Esophagus (tissue), 2 donors: Measurements from ENCODE around the gene GALE. TPM values are rescaled to one million over a fixed set of nuclear protein-coding genes. Genes with fewer than 3 reads are reported as not detected.
"Not testable (repeated sequence)": the region's sequence is repeated elsewhere in the genome, so short reads cannot be mapped to it uniquely, and the experiment has no call there.

ENCODE experiments used
- H3K27ac ChIP-seq, 2 donors: one replicate each; pipeline ENCODE4 v1.5.1; 2013; ENCODE audit warnings: low read depth in 2 of 2, mild to moderate bottlenecking in 2 of 2, inconsistent platforms in 1 of 2, low read length in 1 of 2, moderate library complexity in 1 of 2
- H3K27me3 ChIP-seq, 2 donors: one replicate each; pipeline ENCODE4 v1.6.1; 2013; ENCODE audit warnings: low read length in 2 of 2, control low read depth in 1 of 2, mild to moderate bottlenecking in 1 of 2; ENCODE audit not compliant: insufficient read depth in 2 of 2, control insufficient read depth in 1 of 2
- H3K36me3 ChIP-seq, 2 donors: one replicate each; pipeline ENCODE4 v1.6.1; 2013; ENCODE audit warnings: low read length in 1 of 2; ENCODE audit not compliant: control insufficient read depth in 2 of 2, insufficient read depth in 2 of 2
- H3K4me1 ChIP-seq, 2 donors: one replicate each; pipeline ENCODE4 v1.6.1; 2013; ENCODE audit warnings: low read length in 1 of 2; ENCODE audit not compliant: control insufficient read depth in 2 of 2, insufficient read depth in 2 of 2
- H3K4me3 ChIP-seq, 2 donors: one replicate each; pipeline ENCODE4 v1.5.1; 2013; ENCODE audit warnings: low read length in 2 of 2, mild to moderate bottlenecking in 2 of 2, low read depth in 1 of 2, moderate library complexity in 1 of 2
- H3K9me3 ChIP-seq, 2 donors: one replicate each; pipeline ENCODE4 v1.6.1; 2013; ENCODE audit warnings: mild to moderate bottlenecking in 2 of 2, low read depth in 1 of 2, low read length in 1 of 2, moderate library complexity in 1 of 2; ENCODE audit not compliant: control insufficient read depth in 2 of 2, insufficient read depth in 1 of 2
- WGBS, 2 donors: extraction: QIAGEN DNeasy Blood & Tissue Kit; methylation state at CpG; one replicate each; pipeline ENCODE4 v1.1.7; 2013; 5-methylcytosine and 5-hydroxymethylcytosine counted together
- polyA plus RNA-seq, 2 donors: library from polyadenylated mRNA; stranded (reverse); fragments of 200-250 nt; gene quantifications; one replicate each; pipeline ENCODE4 v1.2.3, GENCODE V29; 2013
- donor health status: healthy with polysubstance abuse.
- donor health status: Bipolar disorder and iron deficiency.

Gene GALE
- polyA plus RNA-seq, 2 donors: 76.6 to 120 TPM

GRCh38 chr1:23827717-23828116, 27.2 kb upstream of the GALE start:
- no peaks in the 10 kb centered on the region for H3K36me3 ChIP-seq
- H3K4me1 ChIP-seq: no peaks in the 10 kb centered on the region
- no peak overlapping the region for H3K27ac ChIP-seq
- no peaks in the 10 kb centered on the region for H3K9me3 ChIP-seq
- H3K4me3 ChIP-seq: no peak overlapping the region
- 82 to 97% methylated on average over 1 of the region's 1 CpG for WGBS, 2 donors
- H3K27me3 ChIP-seq: no peaks in the 10 kb centered on the region

GRCh38 chr1:23826590-23826989, 26.0 kb upstream of the GALE start:
- WGBS, 2 donors: 96 to 97% methylated on average over 13 of the region's 13 CpGs
- H3K27me3 ChIP-seq, H3K9me3 ChIP-seq, H3K36me3 ChIP-seq, H3K27ac ChIP-seq, H3K4me1 ChIP-seq, H3K4me3 ChIP-seq: not testable (repeated sequence)

- Histone ChIP-seq H3K4me1 (no peaks in the 10 kb centered on the region), H3K36me3 (no peaks in the 10 kb centered on the region), H3K9me3 (no peaks in the 10 kb centered on the region), H3K27me3 (no peaks in the 10 kb centered on the region), H3K4me3 (peak overlapping the region; percentile 98 to 99), H3K27ac (no peak overlapping the region)
- 52 to 54% methylated on average over 24 of the region's 24 CpGs for WGBS, 2 donors
Observed at GRCh38 chr1:23825762-23826522, 25.4 kb upstream of the GALE start.

GRCh38 chr1:23825076-23825761, 24.7 kb upstream of the GALE start, which contains the start of gene HMGCL:
Gene HMGCL (minus strand): TSS chr1:23825429. CDS start chr1:23825415, 14 bp downstream.
- peak within 1 kb of the TSS; percentile 98 to 99 for H3K4me3 ChIP-seq
- 0% methylated on average over 38 to 42 of the region's 42 CpGs for WGBS, 2 donors

GRCh38 chr1:23824711-23825075, 24.1 kb upstream of the GALE start:
- Histone ChIP-seq H3K36me3 (no peaks in the 10 kb centered on the region), H3K27me3 (no peaks in the 10 kb centered on the region), H3K4me3 (peak overlapping the region; percentile 98 to 99), H3K9me3 (no peaks in the 10 kb centered on the region), H3K4me1 (no peaks in the 10 kb centered on the region), H3K27ac (peak overlapping the region; percentile 95 to 97)
- WGBS, 2 donors: 3% methylated on average over 8 of the region's 8 CpGs

More at GRCh38 chr1:23825076-23825761, 24.7 kb upstream of the GALE start, which contains the start of gene HMGCL:
- Histone ChIP-seq H3K27ac (peak within 1 kb of the TSS; percentile 95 to 97), H3K27me3 (no peaks in the 10 kb centered on the region), H3K36me3 (no peaks in the 10 kb centered on the region), H3K9me3 (no peaks in the 10 kb centered on the region), H3K4me1 (no peaks in the 10 kb centered on the region)

- 86 to 87% methylated on average over 7 of the region's 7 CpGs for WGBS, 2 donors
- H3K4me3 ChIP-seq: no peak overlapping the region
Observed at GRCh38 chr1:23823767-23824166, 23.2 kb upstream of the GALE start.

GRCh38 chr1:23817633-23818032, 17.1 kb upstream of the GALE start:
- peaks cover 8 to 15% of the 10 kb centered on the region in 2 donors for H3K36me3 ChIP-seq
- 86 to 91% methylated on average over 3 of the region's 3 CpGs for WGBS, 2 donors
- no peak overlapping the region for H3K4me3 ChIP-seq
- no peaks in the 10 kb centered on the region for H3K27me3 ChIP-seq
- H3K4me1 ChIP-seq: no peaks in the 10 kb centered on the region
- H3K9me3 ChIP-seq: no peaks in the 10 kb centered on the region
- no peak overlapping the region for H3K27ac ChIP-seq

More at GRCh38 chr1:23823767-23824166, 23.2 kb upstream of the GALE start:
- Histone ChIP-seq H3K36me3 (no peaks in the 10 kb centered on the region), H3K27ac (no peak overlapping the region), H3K9me3 (no peaks in the 10 kb centered on the region), H3K4me1 (no peaks in the 10 kb centered on the region), H3K27me3 (no peaks in the 10 kb centered on the region)

GRCh38 chr1:23816906-23817305, 16.4 kb upstream of the GALE start:
- Histone ChIP-seq H3K4me1 (no peaks in the 10 kb centered on the region), H3K4me3 (no peak overlapping the region), H3K27me3 (no peaks in the 10 kb centered on the region), H3K36me3 (peaks cover 8 to 15% of the 10 kb centered on the region in 2 donors), H3K27ac (no peak overlapping the region), H3K9me3 (no peaks in the 10 kb centered on the region)

- H3K4me1 ChIP-seq: no peaks in the 10 kb centered on the region
- no peak overlapping the region for H3K27ac ChIP-seq
- no peaks in the 10 kb centered on the region for H3K9me3 ChIP-seq
- no peaks in the 10 kb centered on the region for H3K27me3 ChIP-seq
- H3K36me3 ChIP-seq: peaks cover 8 to 15% of the 10 kb centered on the region in 2 donors
- no peak overlapping the region for H3K4me3 ChIP-seq
- WGBS, 2 donors: 95 to 100% methylated on average over 3 of the region's 3 CpGs
Observed at GRCh38 chr1:23816361-23816760, 15.8 kb upstream of the GALE start.
